Neuron (in vitro differentiated cells): ENCODE results near the gene TACR1.
"Not testable (repeated sequence)": the region's sequence is repeated elsewhere in the genome, so short reads cannot be mapped to it uniquely, and the experiment has no call there.

Experiments used
- H2AFZ ChIP-seq: one replicate; pipeline ENCODE4 v1.6.1; 2013; ENCODE audit warnings: low read depth, mild to moderate bottlenecking, inconsistent platforms, low read length, moderate library complexity
- H3K27me3 ChIP-seq: one replicate; pipeline ENCODE4 v1.6.1; 2013; ENCODE audit warnings: low read length; ENCODE audit not compliant: insufficient read depth
- H3K36me3 ChIP-seq: one replicate; pipeline ENCODE4 v1.6.1; 2013; ENCODE audit warnings: low read length; ENCODE audit not compliant: insufficient read depth
- H3K4me1 ChIP-seq: one replicate; pipeline ENCODE4 v1.6.1; 2013; ENCODE audit warnings: low read length; ENCODE audit not compliant: insufficient read depth
- H3K4me3 ChIP-seq: 2 replicates; pipeline ENCODE4 v1.5.1; 2013; ENCODE audit warnings: mild to moderate bottlenecking, low read length, moderate library complexity
- H3K9me3 ChIP-seq: one replicate; pipeline ENCODE4 v1.6.1; 2013; ENCODE audit warnings: low read length

TACR1 gene

DNA sequence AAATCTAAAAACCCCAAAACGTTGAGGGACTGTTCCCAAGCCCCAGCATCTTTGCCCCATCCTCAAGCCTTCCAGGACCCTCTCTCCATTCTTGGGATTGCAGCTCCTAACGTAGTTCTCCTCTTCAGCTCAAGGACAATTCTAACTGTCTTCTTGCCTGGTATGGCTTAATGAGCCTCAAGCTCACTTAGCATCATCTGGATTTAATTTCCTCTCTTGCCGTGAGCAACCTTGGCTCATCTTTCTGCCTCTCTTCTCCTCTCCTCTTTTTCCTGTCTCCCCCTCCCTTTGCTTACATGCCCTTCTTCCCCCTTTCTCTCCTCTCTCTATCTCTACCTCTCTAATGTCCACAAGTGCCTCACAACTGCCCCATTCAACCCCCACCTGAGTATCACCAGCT lies 44.2 kb downstream of the TACR1 start:
- Histone ChIP-seq H3K36me3 (no peaks in the 10 kb centered on the region), H3K4me1 (no peaks in the 10 kb centered on the region), H3K4me3 (no peak overlapping the region), H3K27me3 (no peaks in the 10 kb centered on the region), H3K9me3 (no peaks in the 10 kb centered on the region), H2AFZ (no peak overlapping the region)

- Histone ChIP-seq H3K27me3 (no peaks in the 10 kb centered on the region), H3K4me3 (no peak overlapping the region), H3K4me1 (no peaks in the 10 kb centered on the region), H3K9me3 (no peaks in the 10 kb centered on the region), H3K36me3 (no peaks in the 10 kb centered on the region), H2AFZ (no peak overlapping the region)
Observed at GRCh38 chr2:75153221-75153620, 46.1 kb downstream of the TACR1 start.

DNA sequence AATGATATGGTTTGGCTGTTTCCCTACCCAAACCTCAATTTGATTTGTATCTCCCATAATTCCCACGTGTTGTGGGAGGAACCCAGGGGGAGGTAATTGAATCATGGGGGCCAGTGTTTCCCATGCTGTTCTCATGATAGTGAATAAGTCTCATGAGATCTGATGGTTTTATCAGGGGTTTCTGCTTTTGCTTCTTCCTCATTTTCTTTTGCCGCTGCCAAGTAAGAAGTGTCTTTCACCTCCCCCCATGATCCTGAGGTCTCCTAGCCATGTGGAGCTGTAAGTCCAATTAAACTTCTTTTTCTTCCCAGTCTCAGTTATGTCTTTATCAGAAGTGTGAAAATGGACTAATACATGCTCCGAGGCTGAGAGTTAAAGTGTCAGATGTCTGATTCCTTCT lies 47.1 kb downstream of the TACR1 start:
- H3K36me3 ChIP-seq, H3K27me3 ChIP-seq, H3K4me1 ChIP-seq, H2AFZ ChIP-seq, H3K4me3 ChIP-seq, H3K9me3 ChIP-seq: not testable (repeated sequence)

- H3K36me3 ChIP-seq, H2AFZ ChIP-seq, H3K4me1 ChIP-seq, H3K27me3 ChIP-seq, H3K4me3 ChIP-seq, H3K9me3 ChIP-seq: not testable (repeated sequence)
Observed at GRCh38 chr2:75147884-75148283, 51.4 kb downstream of the TACR1 start.

- Histone ChIP-seq H3K4me1 (no peaks in the 10 kb centered on the region), H2AFZ (no peak overlapping the region), H3K27me3 (no peaks in the 10 kb centered on the region), H3K9me3 (no peaks in the 10 kb centered on the region), H3K36me3 (no peaks in the 10 kb centered on the region), H3K4me3 (no peak overlapping the region)
Observed at GRCh38 chr2:75146606-75147332, 52.6 kb downstream of the TACR1 start.

DNA sequence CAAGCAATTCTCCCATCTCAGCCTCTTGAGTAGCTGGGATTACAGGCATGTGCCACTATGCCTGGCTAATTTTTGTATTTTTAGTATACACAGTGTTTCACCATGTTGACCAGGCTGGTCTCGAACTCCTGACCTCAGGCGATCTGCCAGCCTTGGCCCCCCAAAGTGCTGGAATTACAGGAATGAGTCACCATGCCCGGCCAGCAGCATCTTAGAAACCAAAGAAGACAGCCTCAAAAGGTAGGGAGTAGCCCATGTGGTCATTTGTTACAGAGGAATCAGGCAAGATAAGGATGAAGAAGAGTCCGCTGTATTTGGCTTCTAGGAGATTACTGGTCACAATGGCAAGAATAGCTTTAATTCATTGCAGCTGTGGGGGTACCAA lies 53.1 kb downstream of the TACR1 start:
- H3K9me3 ChIP-seq, H3K4me3 ChIP-seq, H3K27me3 ChIP-seq, H3K36me3 ChIP-seq, H3K4me1 ChIP-seq, H2AFZ ChIP-seq: not testable (repeated sequence)

DNA sequence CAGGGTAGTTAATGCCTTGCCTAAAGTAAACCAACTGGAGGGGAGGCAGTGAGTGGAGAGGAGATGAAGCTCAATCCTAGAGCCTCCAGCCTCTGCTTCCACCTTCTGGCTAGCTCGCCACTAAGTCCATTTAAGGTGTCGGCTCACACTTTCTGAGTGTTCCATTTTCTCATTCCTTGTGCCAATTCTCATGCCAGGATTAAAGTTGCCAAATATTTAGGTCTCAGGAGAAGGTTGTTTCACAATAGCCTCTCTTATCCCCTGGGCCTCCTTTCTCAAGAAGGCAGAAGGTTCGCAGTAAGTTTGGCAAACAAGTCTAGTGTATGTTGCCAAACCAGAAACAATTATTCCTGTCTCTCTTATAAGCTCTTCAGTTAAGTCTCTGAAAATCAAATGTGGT lies 57.2 kb downstream of the TACR1 start:
- H3K36me3 ChIP-seq: no peaks in the 10 kb centered on the region

GRCh38 chr2:75140288-75140687 lies 59.0 kb downstream of the TACR1 start:
- Histone ChIP-seq H3K9me3 (no peaks in the 10 kb centered on the region), H3K27me3 (no peaks in the 10 kb centered on the region), H3K4me1 (no peaks in the 10 kb centered on the region), H3K36me3 (no peaks in the 10 kb centered on the region), H3K4me3 (no peak overlapping the region), H2AFZ (no peak overlapping the region)

More for the DNA sequence above, 57.2 kb downstream of the TACR1 start:
- H3K4me3 ChIP-seq: no peak overlapping the region
- H3K4me1 ChIP-seq: no peaks in the 10 kb centered on the region
- no peaks in the 10 kb centered on the region for H3K27me3 ChIP-seq
- no peak overlapping the region for H2AFZ ChIP-seq
- H3K9me3 ChIP-seq: no peaks in the 10 kb centered on the region

- Histone ChIP-seq H3K36me3 (no peaks in the 10 kb centered on the region), H3K27me3 (no peaks in the 10 kb centered on the region), H3K4me3 (no peak overlapping the region)
Observed at GRCh38 chr2:75139171-75139570, 60.1 kb downstream of the TACR1 start.

GRCh38 chr2:75138528-75138927 lies 60.8 kb downstream of the TACR1 start:
- no peak overlapping the region for H2AFZ ChIP-seq
- H3K9me3 ChIP-seq: no peaks in the 10 kb centered on the region
- H3K4me1 ChIP-seq: no peaks in the 10 kb centered on the region
- H3K4me3 ChIP-seq: no peak overlapping the region
- no peaks in the 10 kb centered on the region for H3K27me3 ChIP-seq
- no peaks in the 10 kb centered on the region for H3K36me3 ChIP-seq

More at GRCh38 chr2:75139171-75139570, 60.1 kb downstream of the TACR1 start:
- Histone ChIP-seq H3K4me1 (no peaks in the 10 kb centered on the region), H3K9me3 (no peaks in the 10 kb centered on the region), H2AFZ (no peak overlapping the region)

DNA sequence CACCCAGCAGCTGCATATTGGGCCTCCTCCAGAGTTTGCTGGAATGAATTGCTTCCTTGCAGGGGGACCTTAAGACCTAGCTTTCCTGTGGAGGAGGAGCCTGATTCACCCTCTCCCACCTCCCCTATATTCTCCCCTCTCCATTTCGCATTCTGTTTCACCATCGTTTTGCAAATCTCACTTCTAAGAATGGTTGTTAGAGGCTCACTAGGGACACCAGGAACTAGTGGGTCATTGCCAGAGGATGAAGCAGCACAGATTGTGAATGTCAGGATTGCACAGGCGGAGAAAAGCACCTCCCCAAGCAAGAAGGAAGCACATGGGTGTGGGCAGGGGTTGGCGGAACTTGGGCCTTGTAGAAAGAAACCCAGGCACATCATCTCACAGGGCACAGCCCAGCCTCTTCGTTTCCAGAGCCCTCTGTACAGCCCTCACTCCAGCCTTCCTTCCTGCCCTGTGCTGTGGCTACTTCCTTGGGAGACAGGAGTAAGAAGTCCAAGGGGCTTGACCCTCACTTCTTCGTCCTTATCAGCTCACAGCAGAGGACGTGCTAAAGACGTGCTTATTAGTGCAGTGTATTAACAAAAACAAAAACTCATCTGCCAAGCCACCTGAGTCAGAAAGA lies 63.4 kb downstream of the TACR1 start:
- Histone ChIP-seq H3K4me3 (no peak overlapping the region), H3K27me3 (no peaks in the 10 kb centered on the region), H2AFZ (no peak overlapping the region), H3K36me3 (no peaks in the 10 kb centered on the region), H3K4me1 (no peaks in the 10 kb centered on the region), H3K9me3 (no peaks in the 10 kb centered on the region)

GRCh38 chr2:75134860-75135259 lies 64.5 kb downstream of the TACR1 start:
- H3K4me3 ChIP-seq: no peak overlapping the region
- no peaks in the 10 kb centered on the region for H3K36me3 ChIP-seq
- H3K9me3 ChIP-seq: no peaks in the 10 kb centered on the region
- H3K4me1 ChIP-seq: no peaks in the 10 kb centered on the region
- H2AFZ ChIP-seq: no peak overlapping the region
- H3K27me3 ChIP-seq: no peaks in the 10 kb centered on the region

- Histone ChIP-seq H3K36me3 (no peaks in the 10 kb centered on the region), H3K4me1 (no peaks in the 10 kb centered on the region), H3K9me3 (no peaks in the 10 kb centered on the region), H3K4me3 (no peak overlapping the region), H3K27me3 (no peaks in the 10 kb centered on the region), H2AFZ (no peak overlapping the region)
Observed at GRCh38 chr2:75133621-75134570, 65.4 kb downstream of the TACR1 start.
